KOPT-K1 (cell line): ENCODE results near the gene KRTAP1-3.
"Not testable (repeated sequence)": the region's sequence is repeated elsewhere in the genome, so short reads cannot be mapped to it uniquely, and the experiment has no call there.

ENCODE experiments used
- H3K27ac ChIP-seq: fragments of 200-600 bp; sonication (generic); 2 replicates; pipeline ENCODE4 v1.5.1; 2016; ENCODE audit warnings: antibody characterized with exemption, mild to moderate bottlenecking, low read depth, low read length; ENCODE audit not compliant: poor library complexity, severe bottlenecking
- H3K36me3 ChIP-seq: fragments of 200-600 bp; sonication (generic); 2 replicates; pipeline ENCODE4 v1.5.1; 2017; ENCODE audit warnings: antibody characterized with exemption, mild to moderate bottlenecking, low read length, moderate library complexity; ENCODE audit not compliant: insufficient read depth
- H3K9me3 ChIP-seq: fragments of 200-600 bp; sonication (generic); 2 replicates; pipeline ENCODE4 v1.5.1; 2017; ENCODE audit warnings: antibody characterized with exemption, low read length, mild to moderate bottlenecking; ENCODE audit not compliant: insufficient read depth, poor library complexity, severe bottlenecking

The KRTAP1-3 gene

DNA sequence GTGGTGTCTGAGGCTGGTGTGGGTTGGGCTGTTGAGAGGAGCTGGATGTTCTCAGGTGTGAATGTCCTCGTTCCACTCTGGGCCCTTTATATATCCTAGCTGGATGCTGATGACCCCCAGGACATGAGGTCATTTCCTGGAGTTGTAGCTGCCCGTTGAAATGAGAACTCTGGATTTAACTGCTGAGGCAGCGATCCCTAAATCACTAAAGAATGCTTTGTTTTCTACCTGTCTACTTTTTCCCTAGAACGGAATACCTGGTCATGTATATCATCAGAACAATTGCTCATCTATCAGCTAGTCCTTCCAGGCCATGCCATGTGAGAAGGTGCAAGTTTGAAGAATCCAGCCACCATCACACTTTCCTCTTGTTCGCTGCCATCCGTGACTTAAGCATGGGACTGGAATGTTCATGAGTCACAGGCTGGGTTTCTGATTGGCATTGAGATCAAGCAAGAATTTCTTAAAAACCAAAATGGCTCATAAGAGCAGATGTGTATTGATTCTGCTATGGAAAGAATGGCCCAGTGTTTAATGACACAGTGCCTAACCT lies 25.5 kb upstream of the KRTAP1-3 start, which contains the start of gene KRTAP2-3:
Gene KRTAP2-3 (minus strand): TSS at position 63 of the 553 bp plus-strand sequence. CDS start 64 bp downstream, outside the sequence.
- Histone ChIP-seq H3K27ac (no peak within 1 kb of the TSS), H3K36me3 (no peaks in the 10 kb centered on the region), H3K9me3 (peaks cover 5% of the 10 kb centered on the region)

DNA sequence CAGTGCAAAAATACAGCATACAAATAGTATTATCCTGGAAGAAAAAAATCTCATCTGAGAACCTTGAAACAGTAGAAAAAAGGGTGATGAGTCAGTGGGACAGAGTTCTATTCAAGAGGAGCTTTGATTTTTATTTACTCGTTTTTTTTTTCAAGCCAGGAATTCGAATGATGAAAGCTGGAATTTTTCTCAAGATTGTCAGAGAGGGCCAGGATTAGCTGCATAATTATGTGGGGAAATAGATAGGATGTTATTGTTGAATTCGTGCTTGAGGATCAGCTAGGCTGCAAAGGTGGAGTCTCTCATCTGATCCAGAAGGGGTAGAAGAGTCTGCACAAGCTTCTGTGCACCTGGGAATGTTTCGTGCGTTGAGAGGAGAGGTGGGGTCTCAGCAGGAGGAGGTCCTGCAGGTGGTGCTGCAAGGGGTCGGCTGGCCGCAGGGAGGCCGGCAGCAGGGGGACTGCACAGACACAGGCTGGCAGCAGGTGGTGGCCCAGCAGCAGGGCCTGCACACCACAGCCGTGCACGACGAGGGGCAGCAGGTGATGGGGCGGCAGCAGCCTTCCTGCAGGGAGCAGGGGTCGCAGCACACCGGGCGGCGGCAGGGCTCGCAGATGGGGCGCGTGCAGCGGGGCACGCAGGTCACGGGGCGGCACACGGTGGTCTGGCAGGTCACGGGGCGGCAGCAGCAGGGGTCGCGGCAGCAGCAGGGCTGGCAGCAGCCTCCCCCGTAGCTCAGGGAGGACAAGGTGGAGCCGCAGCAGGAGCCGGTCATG lies 24.8 kb upstream of the KRTAP1-3 start:
- not testable (repeated sequence) for H3K36me3 ChIP-seq, H3K9me3 ChIP-seq, H3K27ac ChIP-seq

DNA sequence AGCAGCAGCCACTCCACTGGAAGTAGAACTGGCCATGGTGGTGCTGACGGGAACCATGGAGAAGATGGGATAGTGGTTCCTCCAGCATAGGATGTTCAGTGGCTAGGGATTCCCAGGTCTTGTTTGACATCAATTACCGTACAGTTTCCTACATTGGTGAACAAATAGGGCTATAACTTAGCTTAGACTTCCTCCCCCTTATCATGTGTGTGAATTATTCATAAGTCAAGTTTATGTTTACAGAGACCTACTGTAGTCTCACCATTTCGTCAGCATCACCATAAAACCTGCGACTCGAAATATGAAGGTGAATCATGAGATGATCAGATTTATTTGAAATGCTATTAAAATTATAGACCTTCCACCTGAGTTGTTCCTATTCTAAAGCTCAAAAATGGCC lies 24.1 kb upstream of the KRTAP1-3 start:
- Histone ChIP-seq H3K36me3 (no peaks in the 10 kb centered on the region), H3K9me3 (peaks cover 5% of the 10 kb centered on the region), H3K27ac (no peak overlapping the region)

DNA sequence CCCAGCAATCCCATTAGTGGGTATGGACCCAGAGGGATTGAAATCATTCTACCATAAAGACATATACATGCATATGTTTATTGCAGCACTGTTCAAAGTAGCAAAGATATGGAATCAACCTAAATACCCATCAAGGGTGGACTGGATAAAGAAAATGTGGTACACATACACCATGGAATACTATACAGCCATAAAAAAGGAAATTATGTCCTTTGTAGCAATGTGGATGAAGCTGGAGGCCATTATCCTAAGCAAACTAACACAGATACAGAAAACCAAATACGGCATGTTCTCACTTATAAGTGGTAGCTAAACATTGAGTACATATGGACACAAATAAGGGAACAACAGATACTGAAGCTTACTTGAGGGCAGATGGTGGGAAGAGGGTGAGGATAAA lies 22.9 kb upstream of the KRTAP1-3 start:
- H3K36me3 ChIP-seq: no peaks in the 10 kb centered on the region
- no peak overlapping the region for H3K27ac ChIP-seq
- H3K9me3 ChIP-seq: peaks cover 5% of the 10 kb centered on the region

DNA sequence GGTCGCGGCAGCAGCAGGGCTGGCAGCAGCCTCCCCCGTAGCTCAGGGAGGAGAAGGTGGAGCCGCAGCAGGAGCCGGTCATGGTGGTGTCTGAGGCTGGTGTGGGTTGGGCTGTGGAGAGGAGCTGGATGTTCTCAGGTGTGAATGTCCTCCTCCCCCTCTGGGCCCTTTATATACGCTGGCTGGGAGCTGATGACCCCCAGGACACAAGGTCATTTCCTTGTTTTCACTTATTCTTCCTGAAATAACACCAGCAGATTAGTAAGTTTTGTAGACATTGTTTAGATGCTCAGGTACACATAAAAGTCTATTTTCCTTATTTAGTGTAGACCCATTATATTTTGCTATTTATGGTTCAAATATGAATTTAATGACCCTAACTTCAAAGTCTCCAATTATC lies 20.5 kb upstream of the KRTAP1-3 start, which contains the start of gene KRTAP2-2:
Gene KRTAP2-2 (minus strand): TSS at position 101 of the 400 bp plus-strand sequence. CDS start 19 bp downstream, at position 82.
- H3K36me3 ChIP-seq, H3K27ac ChIP-seq, H3K9me3 ChIP-seq: not testable (repeated sequence)

DNA sequence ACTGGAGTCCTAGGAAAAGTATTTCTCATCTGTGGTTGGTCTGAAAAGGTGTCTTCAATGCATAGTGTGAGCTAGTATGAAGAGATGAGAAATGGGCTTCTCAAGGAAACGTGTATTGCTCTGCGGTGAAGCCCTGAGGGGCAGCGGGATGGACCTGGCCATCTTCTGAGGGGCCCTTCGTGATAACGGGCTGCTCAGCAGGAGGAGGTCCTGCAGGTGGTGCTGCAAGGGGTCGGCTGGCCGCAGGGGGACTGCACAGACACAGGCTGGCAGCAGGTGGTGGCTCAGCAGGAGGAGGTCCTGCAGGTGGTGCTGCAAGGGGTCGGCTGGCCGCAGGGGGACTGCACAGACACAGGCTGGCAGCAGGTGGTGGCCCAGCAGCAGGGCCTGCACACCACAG lies 19.9 kb upstream of the KRTAP1-3 start:
- H3K27ac ChIP-seq, H3K9me3 ChIP-seq, H3K36me3 ChIP-seq: not testable (repeated sequence)

DNA sequence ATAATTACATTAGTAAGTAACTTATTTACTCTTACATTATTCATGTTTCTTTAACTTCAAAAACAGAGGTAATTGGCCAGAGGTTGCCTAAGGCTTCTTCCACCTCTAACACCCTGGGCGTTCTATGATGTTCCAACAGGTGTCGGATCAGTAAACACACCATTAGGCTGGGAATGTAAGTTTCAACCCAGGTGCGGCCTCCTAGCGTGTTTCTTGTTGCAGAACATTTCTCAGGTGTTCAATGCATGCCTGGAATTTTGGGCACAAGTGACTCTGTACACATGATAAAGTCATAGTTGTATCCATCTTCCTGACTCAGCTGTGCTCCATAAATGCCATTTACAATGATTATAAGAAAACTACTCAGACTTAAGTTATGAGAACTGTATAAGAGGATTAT lies 19.4 kb upstream of the KRTAP1-3 start:
- H3K9me3 ChIP-seq: peaks cover 5% of the 10 kb centered on the region
- no peaks in the 10 kb centered on the region for H3K36me3 ChIP-seq
- H3K27ac ChIP-seq: no peak overlapping the region

DNA sequence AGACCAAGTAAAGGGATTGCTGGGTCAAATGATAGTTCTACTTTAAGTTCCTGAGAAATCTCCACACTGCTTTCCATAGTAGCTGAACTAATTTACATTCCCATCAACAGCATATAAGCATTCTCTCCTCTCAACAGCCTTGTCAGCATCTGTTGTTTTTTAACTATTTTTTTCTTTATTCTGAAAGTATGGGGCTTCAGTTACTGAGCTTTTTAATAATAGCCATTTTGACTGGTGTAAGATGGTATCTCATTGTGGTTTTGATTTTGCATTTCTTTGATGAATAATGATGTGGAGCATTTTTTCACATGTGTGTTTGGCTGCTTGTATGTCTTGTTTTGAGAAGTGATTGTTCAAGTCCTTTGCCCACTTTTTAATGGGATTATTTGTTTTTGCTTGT lies 17.9 kb upstream of the KRTAP1-3 start:
- Histone ChIP-seq H3K27ac (no peak overlapping the region), H3K9me3 (peaks cover 4% of the 10 kb centered on the region), H3K36me3 (no peaks in the 10 kb centered on the region)

DNA sequence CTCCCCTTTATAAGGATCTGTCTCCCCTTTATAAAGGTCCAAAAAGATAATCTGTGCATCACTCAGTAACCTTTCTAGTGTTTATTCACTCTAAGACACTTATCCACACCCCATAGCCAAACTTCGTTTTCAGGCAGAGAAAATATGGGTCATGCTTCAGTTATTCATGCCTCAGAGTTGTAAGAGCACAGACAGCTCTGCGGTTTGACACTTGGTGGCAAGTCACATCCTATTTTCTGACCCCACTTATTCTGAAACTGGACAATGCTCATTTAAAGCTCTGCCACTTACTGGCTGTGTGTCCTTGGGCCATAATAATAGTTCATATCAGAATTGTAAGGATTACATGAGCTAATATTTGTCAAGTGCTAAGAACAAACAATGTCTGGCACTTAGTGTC lies 14.4 kb upstream of the KRTAP1-3 start:
- H3K27ac ChIP-seq: no peak overlapping the region
- H3K9me3 ChIP-seq: no peaks in the 10 kb centered on the region
- no peaks in the 10 kb centered on the region for H3K36me3 ChIP-seq

DNA sequence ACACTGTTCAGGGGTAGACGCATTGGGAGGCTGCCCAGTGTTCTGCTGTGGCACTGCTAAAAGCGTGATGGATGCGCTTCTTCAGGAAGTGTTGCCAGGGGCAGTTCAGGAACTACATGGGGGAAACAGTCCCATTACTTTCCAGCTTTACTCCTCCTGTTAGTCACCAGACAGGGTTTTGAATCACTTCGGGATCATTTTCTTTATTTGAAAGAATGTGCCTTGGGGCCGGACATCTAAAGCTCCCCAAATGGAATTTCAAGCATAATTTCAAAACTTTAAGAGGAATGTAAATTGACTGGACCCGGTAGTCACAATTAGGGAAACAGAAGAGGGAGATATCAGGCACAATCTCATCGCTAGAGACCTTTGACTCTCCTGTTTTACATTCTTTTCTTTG lies 13.8 kb upstream of the KRTAP1-3 start:
- H3K9me3 ChIP-seq: peaks cover 3% of the 10 kb centered on the region
- no peak overlapping the region for H3K27ac ChIP-seq
- no peaks in the 10 kb centered on the region for H3K36me3 ChIP-seq

DNA sequence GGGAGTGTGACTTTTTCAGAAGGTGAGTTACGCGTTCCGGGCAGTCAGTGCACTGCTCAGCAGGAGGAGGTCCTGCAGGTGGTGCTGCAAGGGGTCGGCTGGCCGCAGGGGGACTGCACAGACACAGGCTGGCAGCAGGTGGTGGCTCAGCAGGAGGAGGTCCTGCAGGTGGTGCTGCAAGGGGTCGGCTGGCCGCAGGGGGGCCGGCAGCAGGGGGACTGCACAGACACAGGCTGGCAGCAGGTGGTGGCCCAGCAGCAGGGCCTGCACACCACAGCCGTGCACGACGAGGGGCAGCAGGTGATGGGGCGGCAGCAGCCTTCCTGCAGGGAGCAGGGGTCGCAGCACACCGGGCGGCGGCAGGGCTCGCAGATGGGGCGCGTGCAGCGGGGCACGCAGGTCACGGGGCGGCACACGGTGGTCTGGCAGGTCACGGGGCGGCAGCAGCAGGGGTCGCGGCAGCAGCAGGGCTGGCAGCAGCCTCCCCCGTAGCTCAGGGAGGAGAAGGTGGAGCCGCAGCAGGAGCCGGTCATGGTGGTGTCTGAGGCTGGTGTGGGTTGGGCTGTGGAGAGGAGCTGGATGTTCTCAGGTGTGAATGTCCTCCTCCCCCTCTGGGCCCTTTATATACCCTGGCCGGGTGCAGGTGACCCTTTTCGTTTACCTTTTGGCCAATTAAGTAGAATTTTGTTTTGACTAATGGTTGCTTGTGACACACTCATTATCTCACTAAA lies 12.2 kb upstream of the KRTAP1-3 start, which contains the start of gene KRTAP2-1:
Gene KRTAP2-1 (minus strand): TSS at position 582 of the 731 bp plus-strand sequence. CDS start 49 bp downstream, at position 533.
- peaks cover 12% of the 10 kb centered on the region for H3K9me3 ChIP-seq
- H3K36me3 ChIP-seq, H3K27ac ChIP-seq: not testable (repeated sequence)

DNA sequence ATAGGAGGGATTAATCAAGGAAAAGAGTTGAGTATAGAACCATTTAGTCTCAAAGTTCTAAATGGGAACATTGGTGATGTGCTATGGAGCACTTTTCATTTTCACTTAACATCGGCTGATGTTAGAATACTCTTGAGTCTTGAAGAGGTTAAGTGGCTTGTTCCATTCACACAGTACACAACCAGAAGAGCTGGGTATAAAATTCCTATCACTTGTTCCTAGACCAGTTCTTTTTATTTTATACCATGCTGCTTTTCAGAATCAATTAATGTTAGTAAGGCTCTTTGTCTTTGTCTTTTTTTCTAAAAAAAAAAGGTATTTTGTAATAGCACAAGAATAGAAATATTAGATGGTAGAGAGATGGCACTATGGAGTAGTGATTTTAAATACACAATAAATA lies 8.3 kb upstream of the KRTAP1-3 start:
- Histone ChIP-seq H3K36me3 (no peaks in the 10 kb centered on the region), H3K27ac (no peak overlapping the region), H3K9me3 (peaks cover 12% of the 10 kb centered on the region)

DNA sequence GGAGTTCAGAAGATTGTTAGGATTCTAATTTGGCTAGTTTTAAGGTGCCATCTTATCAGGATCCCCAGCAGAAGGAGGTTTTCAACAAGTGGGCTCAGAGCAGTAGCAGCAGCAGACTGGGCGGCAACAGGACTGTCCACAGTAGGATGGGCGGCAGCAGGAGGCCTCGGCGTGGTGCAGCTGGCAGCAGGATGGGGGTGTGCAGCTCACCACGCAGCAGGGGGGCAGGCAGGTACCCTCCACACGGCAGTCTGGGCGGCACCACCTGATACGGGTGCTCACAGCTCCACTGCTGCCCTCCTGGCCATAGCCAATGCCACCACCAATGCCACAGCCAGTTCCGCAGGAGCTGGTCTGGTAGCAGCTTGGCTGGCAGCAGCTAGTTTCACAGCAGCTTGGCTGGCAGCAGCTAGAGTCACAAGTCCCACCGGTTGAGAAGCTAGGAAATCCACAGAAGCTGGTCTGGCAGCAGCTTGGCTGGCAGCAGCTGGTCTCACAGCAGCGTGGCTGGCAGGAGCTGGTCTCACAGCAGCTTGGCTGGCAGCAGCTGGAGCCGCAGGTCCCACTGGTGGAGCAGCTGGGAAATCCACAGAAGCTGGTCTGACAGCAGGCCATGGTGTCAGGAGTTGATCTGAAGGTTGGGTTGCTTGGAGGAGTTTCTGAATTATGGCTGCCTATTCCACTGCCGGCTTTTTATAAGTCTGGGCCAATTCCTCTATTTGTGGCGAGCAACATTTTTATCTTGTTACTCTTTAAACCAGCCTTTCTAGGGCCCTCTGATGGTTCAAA lies 6.3 kb upstream of the KRTAP1-3 start, which contains the start of gene KRTAP1-1:
Gene KRTAP1-1 (minus strand): TSS at position 668 of the 789 bp plus-strand sequence. CDS start 53 bp downstream, at position 615.
- peaks cover 12% of the 10 kb centered on the region for H3K9me3 ChIP-seq
- not testable (repeated sequence) for H3K27ac ChIP-seq

DNA sequence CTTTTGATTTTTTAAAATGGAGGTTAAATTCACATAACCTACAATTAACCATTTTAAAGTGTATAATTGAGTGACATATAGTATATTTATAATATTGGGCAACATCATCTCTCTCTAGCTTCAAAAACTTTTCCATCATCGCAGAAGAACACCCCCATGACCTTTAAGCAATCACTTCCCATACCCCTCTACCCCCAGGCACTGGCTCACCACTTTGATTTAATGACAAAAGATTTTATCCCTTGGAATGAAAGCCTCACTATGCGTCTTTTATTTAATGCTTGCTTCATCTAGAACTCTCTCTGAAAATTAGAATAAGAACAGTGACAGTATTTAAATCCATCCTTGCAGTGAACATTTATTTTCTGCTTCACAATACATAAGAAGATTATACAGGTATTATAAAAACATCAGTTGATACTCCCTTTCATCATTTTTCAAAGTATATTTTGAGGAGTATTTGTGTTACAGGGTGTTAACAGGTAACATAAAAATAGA lies 3.2 kb upstream of the KRTAP1-3 start:
- no peaks in the 10 kb centered on the region for H3K36me3 ChIP-seq
- no peak overlapping the region for H3K27ac ChIP-seq
- peaks cover 6% of the 10 kb centered on the region for H3K9me3 ChIP-seq

More for the DNA sequence above, 6.3 kb upstream of the KRTAP1-3 start, which contains the start of gene KRTAP1-1:
- H3K36me3 ChIP-seq: not testable (repeated sequence)
